ENCODE data around the gene TMA7B. TPM values are rescaled to one million over a fixed set of nuclear protein-coding genes. Genes with fewer than 3 reads are reported as not detected.

TMA7B gene
- total and polyA plus RNA-seq, 2 experiments from 2014 or later = not detected

DNA sequence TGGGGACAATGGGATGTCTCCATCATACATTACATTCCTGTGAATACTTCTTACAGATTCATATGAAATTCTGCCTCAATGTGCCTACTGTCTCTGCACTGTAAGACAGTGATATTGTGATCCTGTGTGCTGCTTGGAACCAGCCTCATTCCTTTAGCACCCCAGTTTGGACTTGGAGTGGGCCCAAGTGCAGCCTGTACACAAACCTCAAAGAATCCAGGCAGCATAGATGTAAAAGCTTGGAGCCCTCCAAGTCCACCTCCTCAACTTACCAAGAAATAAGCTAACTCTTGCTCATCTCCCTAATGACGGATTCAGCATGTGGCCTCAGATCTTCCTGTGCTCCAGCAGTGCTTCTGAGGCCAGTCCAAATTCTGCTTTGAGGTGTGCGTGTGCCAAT, 34.9 kb upstream of the TMA7B start:
- Histone ChIP-seq H3K27ac (no peak overlapping the region), H3K4me3 (no peak overlapping the region), H3K4me1 (ENCODE audit: insufficient read depth) (no peaks in the 10 kb centered on the region), H2AFZ (no peak overlapping the region), H3K4me2 (ENCODE audit: unreplicated experiment) (no peak overlapping the region), H3K9me3 (ENCODE audit: low read depth) (no peaks in the 10 kb centered on the region), H3F3A (ENCODE audit: insufficient read depth) (no peaks in the 10 kb centered on the region), H3K27me3 (replicated peaks; ENCODE audit: insufficient read depth) (peaks cover 63% of the 10 kb centered on the region), H3K9me2 (ENCODE audit: insufficient read depth) (no peaks in the 10 kb centered on the region), H3K9ac (no peak overlapping the region), H3K36me3 (ENCODE audit: low read depth) (no peaks in the 10 kb centered on the region), H3K79me2 (ENCODE audit: insufficient read depth) (no peaks in the 10 kb centered on the region), H4K20me1 (ENCODE audit: insufficient read depth) (no peaks in the 10 kb centered on the region)
- TF ChIP-seq EZH2 (IDR thresholded peaks at IDR 0.05; ENCODE audit: insufficient read depth, poor library complexity, severe bottlenecking) = no peak
- no peak for TF ChIP-seq EZH2phosphoT487 (IDR thresholded peaks at IDR 0.05; ENCODE audit: insufficient read depth, low read depth)
- in situ Hi-C loops (cut with MboI) = no loop called here
- 11 to 14% methylated on average over 2 of the region's 2 CpGs for WGBS, 2 experiments (ENCODE audit: low coverage in 1 of 2, low lambda C conversion rate in 2 of 2, missing lambda C conversion rate in 2 of 2)
- DNase-seq = no peak

DNA sequence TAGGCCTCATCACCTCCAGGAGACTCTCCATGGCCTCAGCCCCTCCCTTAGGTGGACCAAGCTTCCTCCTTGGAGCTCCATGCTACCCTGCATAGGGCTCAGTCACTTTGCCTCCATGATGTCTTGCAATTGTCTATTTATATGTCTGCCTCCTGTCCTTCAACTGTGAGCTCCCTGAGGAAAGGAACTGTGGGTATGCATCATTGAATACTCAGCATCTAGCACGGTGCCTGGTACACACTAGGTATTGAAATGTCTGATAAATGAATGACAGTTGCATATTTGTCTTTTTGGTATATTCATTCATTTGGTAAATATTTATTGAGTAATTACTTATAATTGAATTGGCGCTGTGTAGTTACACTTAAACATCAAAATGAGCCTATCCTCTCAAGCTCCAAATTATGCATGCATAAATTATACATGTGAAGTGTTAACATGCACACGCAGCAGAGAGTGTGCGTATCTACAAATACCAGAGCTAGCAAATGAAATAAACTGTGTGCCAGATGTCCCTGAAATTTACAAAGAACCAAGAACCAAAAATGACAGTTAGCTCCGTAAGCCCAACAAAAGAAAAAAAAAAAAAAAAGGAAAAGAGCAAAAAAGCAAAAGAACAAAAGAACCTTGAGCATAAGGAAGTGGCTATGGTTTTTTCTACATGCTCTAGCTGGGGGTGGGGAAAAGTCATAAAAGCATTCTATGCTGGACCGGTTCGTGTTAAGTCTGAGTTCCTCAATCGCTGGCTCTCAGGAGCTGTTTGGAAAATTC, 34.1 kb upstream of the TMA7B start:
- Histone ChIP-seq H3K27me3 (replicated peaks; ENCODE audit: insufficient read depth) (peaks cover 66% of the 10 kb centered on the region), H3K4me2 (ENCODE audit: unreplicated experiment) (no peak overlapping the region), H3K79me2 (ENCODE audit: insufficient read depth) (no peaks in the 10 kb centered on the region), H3F3A (ENCODE audit: insufficient read depth) (no peaks in the 10 kb centered on the region), H3K9me2 (ENCODE audit: insufficient read depth) (no peaks in the 10 kb centered on the region), H3K9ac (no peak overlapping the region), H3K9me3 (ENCODE audit: low read depth) (no peaks in the 10 kb centered on the region), H3K27ac (no peak overlapping the region), H3K36me3 (ENCODE audit: low read depth) (no peaks in the 10 kb centered on the region), H4K20me1 (ENCODE audit: insufficient read depth) (no peaks in the 10 kb centered on the region), H2AFZ (no peak overlapping the region), H3K4me1 (ENCODE audit: insufficient read depth) (no peaks in the 10 kb centered on the region), H3K4me3 (no peak overlapping the region)
- in situ Hi-C loops (cut with MboI) = no loop called here
- WGBS, 2 experiments (ENCODE audit: low coverage in 1 of 2, low lambda C conversion rate in 2 of 2, missing lambda C conversion rate in 2 of 2) = 13 to 14% methylated on average over 8 of the region's 8 CpGs
- no peak for TF ChIP-seq EZH2phosphoT487 (IDR thresholded peaks at IDR 0.05; ENCODE audit: insufficient read depth, low read depth)
- no peak for TF ChIP-seq EZH2 (IDR thresholded peaks at IDR 0.05; ENCODE audit: insufficient read depth, poor library complexity, severe bottlenecking)
- DNase-seq = no peak

DNA sequence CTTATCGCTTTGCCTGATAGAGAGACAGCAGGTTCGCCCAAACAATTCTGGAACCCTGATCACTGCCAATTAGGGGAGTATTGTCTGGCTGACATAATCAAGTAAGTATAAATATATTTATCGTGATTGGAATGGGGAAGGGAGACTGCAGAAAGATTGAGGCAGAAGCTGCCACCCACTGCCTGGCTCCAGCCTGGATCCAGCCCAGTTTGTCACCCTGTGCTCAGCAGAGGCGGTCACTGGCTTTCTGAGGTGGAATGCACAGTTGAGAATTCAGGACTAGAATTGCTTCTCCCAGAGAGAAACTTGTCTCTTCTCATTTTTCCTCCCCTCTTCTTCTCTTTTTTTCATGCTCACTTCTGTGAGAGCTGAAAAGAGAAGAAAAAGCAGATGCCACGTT, 33.4 kb upstream of the TMA7B start:
- no peaks in the 10 kb centered on the region for H3K36me3 ChIP-seq (ENCODE audit: low read depth)
- no peak overlapping the region for H3K9ac ChIP-seq
- H3K79me2 ChIP-seq (ENCODE audit: insufficient read depth) = no peaks in the 10 kb centered on the region
- H3K27ac ChIP-seq = no peak overlapping the region
- no peak for TF ChIP-seq EZH2 (IDR thresholded peaks at IDR 0.05; ENCODE audit: insufficient read depth, poor library complexity, severe bottlenecking)
- no peak for TF ChIP-seq EZH2phosphoT487 (IDR thresholded peaks at IDR 0.05; ENCODE audit: insufficient read depth, low read depth)
- no peak for DNase-seq
- H4K20me1 ChIP-seq (ENCODE audit: insufficient read depth) = no peaks in the 10 kb centered on the region
- in situ Hi-C loops (cut with MboI) = no loop called here
- WGBS, 2 experiments (ENCODE audit: low coverage in 1 of 2, low lambda C conversion rate in 2 of 2, missing lambda C conversion rate in 2 of 2) = 27 to 33% methylated on average over 5 of the region's 5 CpGs
- no peaks in the 10 kb centered on the region for H3K4me1 ChIP-seq (ENCODE audit: insufficient read depth)
- H3K27me3 ChIP-seq (replicated peaks; ENCODE audit: insufficient read depth) = peaks cover 73% of the 10 kb centered on the region
- no peaks in the 10 kb centered on the region for H3F3A ChIP-seq (ENCODE audit: insufficient read depth)
- no peak overlapping the region for H3K4me2 ChIP-seq (ENCODE audit: unreplicated experiment)
- H2AFZ ChIP-seq = no peak overlapping the region
- no peaks in the 10 kb centered on the region for H3K9me2 ChIP-seq (ENCODE audit: insufficient read depth)
- no peak overlapping the region for H3K4me3 ChIP-seq
- no peaks in the 10 kb centered on the region for H3K9me3 ChIP-seq (ENCODE audit: low read depth)

GRCh38 chr22:39927544-39927943, 32.7 kb upstream of the TMA7B start:
- Histone ChIP-seq H3K9ac (no peak overlapping the region), H3K9me2 (ENCODE audit: insufficient read depth) (no peaks in the 10 kb centered on the region), H3K27me3 (replicated peaks; ENCODE audit: insufficient read depth) (peaks cover 79% of the 10 kb centered on the region), H3K4me2 (ENCODE audit: unreplicated experiment) (no peak overlapping the region), H3K9me3 (ENCODE audit: low read depth) (no peaks in the 10 kb centered on the region), H3K4me3 (no peak overlapping the region), H3F3A (ENCODE audit: insufficient read depth) (no peaks in the 10 kb centered on the region), H3K36me3 (ENCODE audit: low read depth) (no peaks in the 10 kb centered on the region), H3K4me1 (ENCODE audit: insufficient read depth) (no peaks in the 10 kb centered on the region), H3K79me2 (ENCODE audit: insufficient read depth) (no peaks in the 10 kb centered on the region), H2AFZ (no peak overlapping the region), H4K20me1 (ENCODE audit: insufficient read depth) (no peaks in the 10 kb centered on the region), H3K27ac (no peak overlapping the region)
- 62 to 66% methylated on average over 7 of the region's 7 CpGs for WGBS, 2 experiments (ENCODE audit: low coverage in 1 of 2, low lambda C conversion rate in 2 of 2, missing lambda C conversion rate in 2 of 2)
- in situ Hi-C loops (cut with MboI) = no loop called here
- DNase-seq = no peak
- no peak for TF ChIP-seq EZH2phosphoT487 (IDR thresholded peaks at IDR 0.05; ENCODE audit: insufficient read depth, low read depth)
- no peak for TF ChIP-seq EZH2 (IDR thresholded peaks at IDR 0.05; ENCODE audit: insufficient read depth, poor library complexity, severe bottlenecking)
